ENCODE results near the gene MED27. TPM values are rescaled to one million over a fixed set of nuclear protein-coding genes. Genes with fewer than 3 reads are reported as not detected.

The MED27 gene
- total and polyA plus RNA-seq, 10 of the 15 experiments (the other 5 are each of a cell fraction or from before 2014, with no cell fraction given): 20.3 to 50.3 (median 35.5) TPM

- TF ChIP-seq E2F4 (IDR thresholded peaks at IDR 0.05; ENCODE audit: low read depth, low read length): no peak
- no peak for TF ChIP-seq EZH2 (IDR thresholded peaks at IDR 0.05; ENCODE audit: borderline replicate concordance, control insufficient read depth, low read depth, low read length)
- TF ChIP-seq HDGF (IDR thresholded peaks at IDR 0.05): no peak
- no peak for TF ChIP-seq BCLAF1 (IDR thresholded peaks at IDR 0.05)
- TF ChIP-seq TCF3 (IDR thresholded peaks at IDR 0.05; ENCODE audit: borderline replicate concordance, insufficient read depth, low read depth, low read length): no peak
- no peak for TF ChIP-seq NFIC (IDR thresholded peaks at IDR 0.05; ENCODE audit: low read depth, low read length)
- TF ChIP-seq ZNF217 (IDR thresholded peaks at IDR 0.05): no peak
Observed at GRCh38 chr9:132066057-132066456, 13.6 kb downstream of the MED27 start (continued).

GRCh38 chr9:132063281-132063680, 16.4 kb downstream of the MED27 start:
- Histone ChIP-seq H3K79me2 (ENCODE audit: control insufficient read depth, insufficient read depth, low read length) (no peaks in the 10 kb centered on the region; the same call in 1 of the 2 replicates), H2AFZ (ENCODE audit: control insufficient read depth, low read depth, low read length) (no peak overlapping the region), H3K4me2 (ENCODE audit: control insufficient read depth, insufficient read depth) (no peak overlapping the region), H3K27ac (ENCODE audit: control insufficient read depth, insufficient read depth) (no peak overlapping the region), H3K9ac (ENCODE audit: control insufficient read depth, insufficient read depth, low read length) (no peak overlapping the region), H4K20me1 (ENCODE audit: control insufficient read depth, insufficient read depth) (no peaks in the 10 kb centered on the region; the same call in 1 of the 2 replicates), H3K4me3 (no peak overlapping the region), H3K27me3 (replicated peaks in 1 of 2; ENCODE audit: control insufficient read depth in 2 of 2, insufficient read depth in 2 of 2, low read length in 1 of 2) (no peaks in the 10 kb centered on the region), H3K9me3 (replicated peaks; ENCODE audit: control insufficient read depth, insufficient read depth, low read length) (peaks cover 7% of the 10 kb centered on the region; the same call in 2 of the 3 replicates), H3K4me1 (ENCODE audit: control insufficient read depth, insufficient read depth, low read length) (no peaks in the 10 kb centered on the region), H3K36me3 (ENCODE audit: control insufficient read depth in 2 of 2, insufficient read depth in 2 of 2, low read length in 1 of 2) (peaks cover 0 to 3% of the 10 kb centered on the region in 2 experiments; a peak in 1 of 4 replicates)
- intact Hi-C loops (cut with micrococcal nuclease; ENCODE audit: unreplicated experiment): no loop called here
- FAIRE-seq (no peak), ATAC-seq (no peak), DNase-seq (ENCODE audit: low read depth, low spot score) (no peak)
- no TSS peak for BruUV-seq (replicated peaks)
- ChIA-PET RAD21 (ENCODE audit: unreplicated experiment) (no interaction called here), CTCF (interaction anchor here (0.6 kb wide), 1 partner anchor 304 kb away, joined by 3 read pairs; no protein-coding TSS in a partner anchor), SMC1A (ENCODE audit: uncharacterized antibody, unreplicated experiment) (no interaction called here), POLR2A (no interaction called here)
- 86% methylated on average over 6 of the region's 6 CpGs for WGBS (ENCODE audit: insufficient coverage, insufficient replicate concordance, low lambda C conversion rate, missing lambda C conversion rate)
- in situ Hi-C loops (cut with MboI): no loop called here
- no peak for TF ChIP-seq USF1 (IDR thresholded peaks at IDR 0.05; ENCODE audit: borderline replicate concordance, extremely low read length, insufficient read depth, low read depth, low read length)
- TF ChIP-seq NFYB (IDR thresholded peaks at IDR 0.05; ENCODE audit: insufficient read depth, low read depth, low read length): no peak
- no peak for TF ChIP-seq ETV6 (conservative IDR thresholded peaks at IDR 0.05 in 1 of 2, IDR thresholded peaks at IDR 0.05 in 1 of 2; ENCODE audit: borderline replicate concordance in 1 of 2, low read depth in 1 of 2)
- TF ChIP-seq PBX3 (IDR thresholded peaks at IDR 0.05; ENCODE audit: insufficient replicate concordance, low read depth, low read length): no peak
- no peak for TF ChIP-seq MTA3 (IDR thresholded peaks at IDR 0.05; ENCODE audit: borderline replicate concordance, low read length)
- TF ChIP-seq PAX8 (IDR thresholded peaks at IDR 0.05): no peak
- TF ChIP-seq ATF2 (IDR thresholded peaks at IDR 0.05; ENCODE audit: low read length): no peak
- no peak for TF ChIP-seq CHD1 (IDR thresholded peaks at IDR 0.05; ENCODE audit: low read depth, low read length)
- TF ChIP-seq NBN (IDR thresholded peaks at IDR 0.05): no peak
